ENCODE data around the gene ARL5A. TPM values are rescaled to one million over a fixed set of nuclear protein-coding genes. Genes with fewer than 3 reads are reported as not detected.
"Not testable (repeated sequence)": the region's sequence is repeated elsewhere in the genome, so short reads cannot be mapped to it uniquely, and the experiment has no call there.

Gene ARL5A
- total RNA-seq, 6 experiments from 2014 or later = 32.0 to 46.6 (median 39.9) TPM

DNA sequence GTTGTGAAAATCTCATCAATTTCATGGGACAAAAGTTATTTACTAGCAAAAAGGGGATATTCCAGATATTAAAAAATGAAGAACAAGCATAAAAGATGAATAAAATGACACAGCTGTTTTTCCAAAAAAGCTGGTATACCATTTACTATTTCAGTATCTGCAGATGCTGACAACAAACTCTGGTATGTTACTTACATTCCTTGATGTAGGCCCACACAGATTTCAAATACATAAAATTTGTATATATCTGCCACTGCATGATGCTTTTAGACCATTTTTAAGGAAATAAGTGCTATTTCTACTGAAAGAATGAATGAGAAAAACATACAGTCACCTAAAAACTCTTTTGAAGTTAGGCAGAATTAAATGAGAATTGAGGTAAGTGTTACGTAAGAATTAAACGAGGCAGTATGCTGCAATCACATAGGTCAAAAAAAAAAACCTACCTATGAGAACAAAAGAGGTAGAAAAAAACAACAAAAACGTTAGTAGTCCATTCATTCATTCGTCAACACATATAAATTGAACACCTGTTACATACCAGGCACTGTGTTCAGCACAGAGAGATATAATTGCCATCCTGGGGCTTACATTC, 32.5 kb downstream of the ARL5A start:
- Mint-ChIP-seq H3K4me3 (no peak overlapping the region), H3K4me1 (ENCODE audit: low read depth) (peaks cover 22% of the 10 kb centered on the region), H3K36me3 (ENCODE audit: low read depth) (peaks cover 12% of the 10 kb centered on the region), H3K27me3 (ENCODE audit: insufficient read depth) (no peaks in the 10 kb centered on the region), H3K9me3 (no peaks in the 10 kb centered on the region), H3K27ac (peak overlapping the region; percentile 36; the same call in 1 of the 2 replicates)
- no peak for DNase-seq
- TF ChIP-seq, protein P1, sequence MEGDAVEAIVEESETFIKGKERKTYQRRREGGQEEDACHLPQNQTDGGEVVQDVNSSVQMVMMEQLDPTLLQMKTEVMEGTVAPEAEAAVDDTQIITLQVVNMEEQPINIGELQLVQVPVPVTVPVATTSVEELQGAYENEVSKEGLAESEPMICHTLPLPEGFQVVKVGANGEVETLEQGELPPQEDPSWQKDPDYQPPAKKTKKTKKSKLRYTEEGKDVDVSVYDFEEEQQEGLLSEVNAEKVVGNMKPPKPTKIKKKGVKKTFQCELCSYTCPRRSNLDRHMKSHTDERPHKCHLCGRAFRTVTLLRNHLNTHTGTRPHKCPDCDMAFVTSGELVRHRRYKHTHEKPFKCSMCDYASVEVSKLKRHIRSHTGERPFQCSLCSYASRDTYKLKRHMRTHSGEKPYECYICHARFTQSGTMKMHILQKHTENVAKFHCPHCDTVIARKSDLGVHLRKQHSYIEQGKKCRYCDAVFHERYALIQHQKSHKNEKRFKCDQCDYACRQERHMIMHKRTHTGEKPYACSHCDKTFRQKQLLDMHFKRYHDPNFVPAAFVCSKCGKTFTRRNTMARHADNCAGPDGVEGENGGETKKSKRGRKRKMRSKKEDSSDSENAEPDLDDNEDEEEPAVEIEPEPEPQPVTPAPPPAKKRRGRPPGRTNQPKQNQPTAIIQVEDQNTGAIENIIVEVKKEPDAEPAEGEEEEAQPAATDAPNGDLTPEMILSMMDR (IDR thresholded peaks at IDR 0.05) = no peak

DNA sequence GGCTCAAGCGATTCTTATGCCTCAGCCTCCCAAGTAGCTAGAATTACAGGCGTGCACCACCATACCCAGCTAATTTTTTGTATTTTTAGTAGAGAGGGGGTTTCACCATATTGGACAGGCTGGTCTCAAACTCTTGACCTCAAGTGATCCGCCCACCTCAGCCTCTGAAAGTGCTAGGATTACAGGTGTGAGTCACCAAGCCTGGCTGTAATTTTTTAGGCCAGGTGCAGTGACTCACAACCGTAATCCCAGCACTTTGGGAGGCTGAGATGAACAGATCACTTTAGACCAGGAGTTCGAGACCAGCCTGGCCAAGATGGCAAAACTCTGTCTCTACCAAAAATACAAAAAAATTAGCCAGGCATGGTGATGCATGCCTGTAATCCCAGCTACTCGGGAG, 33.8 kb downstream of the ARL5A start:
- Mint-ChIP-seq H3K36me3 (ENCODE audit: low read depth) (peaks cover 12% of the 10 kb centered on the region), H3K4me1 (ENCODE audit: low read depth) (peaks cover 22% of the 10 kb centered on the region)
- not testable (repeated sequence) for H3K4me3 Mint-ChIP-seq; H3K9me3 Mint-ChIP-seq; DNase-seq; H3K27ac Mint-ChIP-seq; H3K27me3 Mint-ChIP-seq (ENCODE audit: insufficient read depth)

DNA sequence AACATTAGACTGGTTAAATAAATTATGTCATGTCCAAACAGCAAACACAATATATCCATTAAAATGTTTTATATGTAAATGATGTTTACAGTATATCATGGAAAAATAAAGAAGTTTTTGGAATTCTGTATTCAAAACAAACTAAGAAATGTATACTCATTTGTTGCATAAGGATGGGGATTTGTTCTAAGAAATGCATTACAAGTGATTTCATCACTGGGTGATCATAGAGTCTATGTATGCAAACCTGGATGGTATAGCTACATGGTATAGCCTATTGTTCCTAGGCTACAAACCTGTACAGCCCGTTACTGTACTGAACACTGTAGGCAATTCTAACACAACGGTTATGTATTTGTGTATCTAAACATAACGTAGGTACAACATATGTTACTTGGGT, 35.1 kb downstream of the ARL5A start:
- H3K4me1 Mint-ChIP-seq (ENCODE audit: low read depth) = peaks cover 22% of the 10 kb centered on the region
- no peak overlapping the region for H3K4me3 Mint-ChIP-seq
- peaks cover 12% of the 10 kb centered on the region for H3K36me3 Mint-ChIP-seq (ENCODE audit: low read depth)

DNA sequence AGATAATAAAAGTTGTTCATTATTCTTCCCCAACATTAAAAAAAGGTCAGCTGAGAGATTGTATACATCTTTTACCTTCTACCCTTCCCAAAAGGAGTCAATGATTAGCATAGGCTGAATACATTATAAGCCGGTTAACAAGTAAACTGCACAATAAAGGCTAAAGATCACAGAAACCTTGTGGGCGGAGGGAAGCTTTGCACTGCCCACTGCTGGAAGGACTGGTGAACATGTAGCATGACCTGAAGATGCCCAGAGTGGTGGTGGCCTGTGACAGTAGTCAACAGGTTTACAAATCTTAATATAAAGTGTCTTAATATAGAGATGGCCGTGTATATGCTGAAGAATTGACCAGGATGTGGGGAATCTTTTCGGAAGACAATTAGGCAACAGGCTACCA, 35.6 kb downstream of the ARL5A start:
- no peaks in the 10 kb centered on the region for H3K9me3 Mint-ChIP-seq
- DNase-seq = no peak
- no peak overlapping the region for H3K27ac Mint-ChIP-seq
- peaks cover 22% of the 10 kb centered on the region for H3K4me1 Mint-ChIP-seq (ENCODE audit: low read depth)
- H3K36me3 Mint-ChIP-seq (ENCODE audit: low read depth) = peaks cover 12% of the 10 kb centered on the region
- H3K27me3 Mint-ChIP-seq (ENCODE audit: insufficient read depth) = no peaks in the 10 kb centered on the region
- TF ChIP-seq, protein P1 (IDR thresholded peaks at IDR 0.05) = no peak
- no peak overlapping the region for H3K4me3 Mint-ChIP-seq

More for the DNA sequence above, 35.1 kb downstream of the ARL5A start:
- TF ChIP-seq, protein P1 (IDR thresholded peaks at IDR 0.05) = no peak
- no peak overlapping the region for H3K27ac Mint-ChIP-seq
- H3K27me3 Mint-ChIP-seq (ENCODE audit: insufficient read depth) = no peaks in the 10 kb centered on the region
- no peak for DNase-seq
- H3K9me3 Mint-ChIP-seq = no peaks in the 10 kb centered on the region

DNA sequence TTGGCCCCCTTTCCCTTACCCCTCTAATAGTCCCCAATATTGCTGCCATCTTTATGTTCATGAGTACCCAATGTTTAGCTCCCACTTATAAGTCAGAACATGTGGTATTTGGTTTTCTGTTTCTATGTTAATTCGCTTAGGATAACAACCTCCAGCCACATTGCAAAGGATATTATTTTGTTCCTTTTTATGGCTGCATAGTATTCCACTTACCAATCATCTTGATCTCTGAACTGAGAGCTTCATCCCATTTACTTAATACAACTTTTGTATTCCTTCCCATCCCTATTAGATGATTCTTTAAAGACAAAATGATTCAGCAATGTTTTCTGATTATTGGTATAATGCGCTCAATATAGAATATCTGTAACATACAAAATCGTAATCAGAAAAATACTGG, 36.7 kb downstream of the ARL5A start:
- Mint-ChIP-seq H3K4me1 (ENCODE audit: low read depth) (peaks cover 12% of the 10 kb centered on the region), H3K36me3 (ENCODE audit: low read depth) (peaks cover 12% of the 10 kb centered on the region), H3K4me3 (no peak overlapping the region), H3K9me3 (no peaks in the 10 kb centered on the region), H3K27me3 (ENCODE audit: insufficient read depth) (no peaks in the 10 kb centered on the region), H3K27ac (no peak overlapping the region)
- no peak for DNase-seq
- TF ChIP-seq, protein P1 (IDR thresholded peaks at IDR 0.05) = no peak

DNA sequence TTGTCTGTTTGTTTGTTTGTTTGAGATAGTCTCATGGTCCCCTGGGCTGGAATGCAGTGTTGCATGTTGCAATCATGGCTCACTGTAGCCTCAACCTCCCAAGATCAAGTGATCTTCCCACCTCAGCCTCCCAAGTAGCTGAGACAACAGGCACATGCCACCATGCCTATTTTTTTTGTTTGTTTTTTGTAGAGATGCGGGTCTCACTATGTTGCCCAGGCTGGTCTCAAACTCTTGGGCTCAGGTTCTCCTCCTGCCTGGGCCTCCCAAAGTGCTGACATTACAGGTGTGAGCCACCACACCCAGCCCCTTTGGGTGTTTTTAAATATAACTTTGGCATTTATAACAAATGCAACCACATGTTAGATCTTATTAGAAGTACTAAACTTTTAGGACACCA, 37.5 kb downstream of the ARL5A start:
- no peaks in the 10 kb centered on the region for H3K9me3 Mint-ChIP-seq
- TF ChIP-seq, protein P1 (IDR thresholded peaks at IDR 0.05) = no peak
- H3K4me1 Mint-ChIP-seq (ENCODE audit: low read depth) = peaks cover 3% of the 10 kb centered on the region
- H3K4me3 Mint-ChIP-seq = no peak overlapping the region
- no peak for DNase-seq
- H3K27me3 Mint-ChIP-seq (ENCODE audit: insufficient read depth) = no peaks in the 10 kb centered on the region
- H3K27ac Mint-ChIP-seq = no peak overlapping the region
- peaks cover 12% of the 10 kb centered on the region for H3K36me3 Mint-ChIP-seq (ENCODE audit: low read depth)
